IMR-90 (cell line): Measurements from ENCODE around the gene DPP6. TPM values are rescaled to one million over a fixed set of nuclear protein-coding genes. Genes with fewer than 3 reads are reported as not detected.

ENCODE experiments used
- ATAC-seq: fragments of 200-7000 bp; cut with Tn5 transposase; 2 replicates; pipeline ENCODE4 v1.9.1; 2020; ENCODE audit warnings: low read depth, mild to moderate bottlenecking, moderate library complexity
- BruUV-seq: library from RNA; stranded (reverse); fragments of 400-500 nt; replicated peaks from 2 replicates; lab custom pipeline; 2021; lab: Mats Ljungman, UMichigan
- CTCF ChIA-PET: fragments of 300-600 bp; formaldehyde crosslinking; extraction: SDS; loops from one replicate; lab custom pipeline; 2021; ENCODE audit warnings: antibody characterized with exemption; lab: Yijun Ruan, JAX
- POLR2A ChIA-PET: fragments of 300-600 bp; sonication (Branson Sonifier 250); formaldehyde crosslinking; loops from one replicate; lab custom pipeline; 2022; ENCODE audit warnings: antibody characterized with exemption; ENCODE audit not compliant: unreplicated experiment; lab: Charles Lee
- DNase-seq: peaks from one replicate; pipeline ENCODE4 v3.0.0; 2013
- H2AFZ ChIP-seq: replicated peaks from 2 replicates; pipeline ENCODE3; 2013; ENCODE audit warnings: low read length, mild to moderate bottlenecking; ENCODE audit not compliant: poor library complexity
- H2AK5ac ChIP-seq: 2 replicates; pipeline ENCODE4 v1.6.1; 2013; ENCODE audit warnings: low read depth, low read length, inconsistent platforms
- H2AK9ac ChIP-seq: replicated peaks from 2 replicates; pipeline ENCODE3; 2013; ENCODE audit warnings: mild to moderate bottlenecking, low read depth, low read length, moderate library complexity; ENCODE audit not compliant: poor library complexity
- H2BK120ac ChIP-seq: 2 replicates; pipeline ENCODE4 v1.6.1; 2013; ENCODE audit warnings: low read depth, low read length, inconsistent platforms
- H2BK15ac ChIP-seq: 3 replicates; pipeline ENCODE4 v1.6.1; 2013; ENCODE audit warnings: low read depth, low read length, inconsistent platforms
- H2BK20ac ChIP-seq: 2 replicates; pipeline ENCODE4 v1.6.1; 2013; ENCODE audit warnings: low read depth, mild to moderate bottlenecking, inconsistent platforms, low read length, moderate library complexity
- H2BK5ac ChIP-seq: 2 replicates; pipeline ENCODE4 v1.6.1; 2013; ENCODE audit warnings: mild to moderate bottlenecking, low read depth, low read length, inconsistent platforms; ENCODE audit not compliant: poor library complexity, severe bottlenecking
- H3K14ac ChIP-seq: replicated peaks from 2 replicates; pipeline ENCODE4 v1.6.1; 2013; ENCODE audit warnings: low read depth, low read length, inconsistent platforms
- H3K18ac ChIP-seq: 2 replicates; pipeline ENCODE4 v1.6.1; 2013; ENCODE audit warnings: low read depth, low read length, control low read depth
- H3K23ac ChIP-seq: 2 replicates; pipeline ENCODE4 v1.6.1; 2013; ENCODE audit warnings: low read depth, low read length, inconsistent platforms
- H3K27ac ChIP-seq: 2 replicates; pipeline ENCODE4 v1.5.1; 2013; ENCODE audit warnings: mild to moderate bottlenecking, control low read depth, low read length; ENCODE audit not compliant: insufficient read depth
- H3K27me3 ChIP-seq: 2 replicates; pipeline ENCODE4 v1.6.1; 2013; ENCODE audit warnings: low read length; ENCODE audit not compliant: control insufficient read depth, insufficient read depth
- H3K36me3 ChIP-seq: 2 replicates; pipeline ENCODE4 v1.6.1; 2013; ENCODE audit warnings: low read length, mixed read lengths; ENCODE audit not compliant: control insufficient read depth, insufficient read depth
- H3K4ac ChIP-seq: 2 replicates; pipeline ENCODE4 v1.6.1; 2013; ENCODE audit warnings: low read depth, low read length, inconsistent platforms
- H3K4me1 ChIP-seq: 2 replicates; pipeline ENCODE4 v1.6.1; 2013; ENCODE audit warnings: low read length, mixed read lengths; ENCODE audit not compliant: control insufficient read depth, insufficient read depth
- H3K4me2 ChIP-seq: 2 replicates; pipeline ENCODE4 v1.6.1; 2013; ENCODE audit warnings: low read depth, mild to moderate bottlenecking, control low read depth, low read length, moderate library complexity
- H3K4me3 ChIP-seq: 2 replicates; pipeline ENCODE4 v1.5.1; 2013; ENCODE audit warnings: low read depth, mild to moderate bottlenecking, control low read depth, low read length, moderate library complexity; ENCODE audit not compliant: insufficient read depth
- H3K56ac ChIP-seq: 2 replicates; pipeline ENCODE4 v1.6.1; 2013; ENCODE audit warnings: low read length, inconsistent platforms; ENCODE audit not compliant: insufficient read depth; ENCODE audit errors: extremely low read depth
- H3K79me1 ChIP-seq, 2 experiments: 2 replicates each; pipeline ENCODE4 v1.6.1; 2013; ENCODE audit warnings: low read length in 2 of 2, inconsistent platforms in 1 of 2, low read depth in 1 of 2
- H3K9ac ChIP-seq: 2 replicates; pipeline ENCODE4 v1.6.1; 2013; ENCODE audit warnings: low read depth, low read length, control low read depth
- H3K9me1 ChIP-seq: 2 replicates; pipeline ENCODE4 v1.6.1; 2013; ENCODE audit warnings: low read length, inconsistent platforms; ENCODE audit not compliant: insufficient read depth
- H3K9me3 ChIP-seq: 2 replicates; pipeline ENCODE4 v1.6.1; 2013; ENCODE audit warnings: low read length; ENCODE audit not compliant: control insufficient read depth, insufficient read depth
- H4K20me1 ChIP-seq: 2 replicates; pipeline ENCODE4 v1.6.1; 2013; ENCODE audit warnings: low read length, inconsistent platforms; ENCODE audit not compliant: insufficient read depth
- H4K5ac ChIP-seq: 2 replicates; pipeline ENCODE4 v1.6.1; 2013; ENCODE audit warnings: mild to moderate bottlenecking, low read depth, low read length, control low read depth
- H4K8ac ChIP-seq, 2 experiments: 2 replicates each; pipeline ENCODE4 v1.6.1; 2013; ENCODE audit warnings: low read depth in 2 of 2, low read length in 2 of 2, control low read depth in 1 of 2, inconsistent platforms in 1 of 2
- H4K91ac ChIP-seq: 2 replicates; pipeline ENCODE4 v1.6.1; 2013; ENCODE audit warnings: low read depth, low read length, inconsistent platforms; ENCODE audit not compliant: insufficient read depth
- BHLHE40 ChIP-seq: fragments of 150-350 bp; IDR thresholded peaks from 2 replicates; pipeline ENCODE4 v1.6.1; 2016; ENCODE audit warnings: mild to moderate bottlenecking, low read depth, low read length
- CEBPB ChIP-seq: IDR thresholded peaks from 2 replicates; pipeline ENCODE4 v1.6.1; 2012; ENCODE audit warnings: low read depth, low read length, improper control_type of control experiment
- CHD1 ChIP-seq: IDR thresholded peaks from 2 replicates; pipeline ENCODE4 v1.6.1; 2012; ENCODE audit warnings: low read depth, low read length, improper control_type of control experiment
- CTCF ChIP-seq: conservative IDR thresholded peaks from 2 replicates; pipeline ENCODE4 v1.5.1; 2012; ENCODE audit warnings: mild to moderate bottlenecking, low read depth, low read length, improper control_type of control experiment
- ELK1 ChIP-seq: fragments of 150-350 bp; IDR thresholded peaks from 2 replicates; pipeline ENCODE4 v1.6.1; 2016; ENCODE audit warnings: low read depth, mild to moderate bottlenecking, low read length, moderate library complexity, borderline replicate concordance
- FOS ChIP-seq: fragments of 150-350 bp; IDR thresholded peaks from 2 replicates; pipeline ENCODE4 v1.6.1; 2016; ENCODE audit warnings: low read depth, low read length
- MAFK ChIP-seq: IDR thresholded peaks from 2 replicates; pipeline ENCODE4 v1.6.1; 2012; ENCODE audit warnings: low read depth, low read length, improper control_type of control experiment
- MAZ ChIP-seq: IDR thresholded peaks from 2 replicates; pipeline ENCODE4 v1.6.1; 2012; ENCODE audit warnings: low read depth, mild to moderate bottlenecking, low read length, improper control_type of control experiment, moderate library complexity, borderline replicate concordance
- MXI1 ChIP-seq: IDR thresholded peaks from 2 replicates; pipeline ENCODE4 v1.6.1; 2012; ENCODE audit warnings: low read depth, mild to moderate bottlenecking, low read length, moderate library complexity, borderline replicate concordance
- NFE2L2 ChIP-seq: fragments of 150-350 bp; IDR thresholded peaks from 2 replicates; pipeline ENCODE4 v1.6.1; 2016; ENCODE audit warnings: low read depth, mild to moderate bottlenecking, low read length
- POLR2A ChIP-seq: IDR thresholded peaks from 2 replicates; pipeline ENCODE4 v1.6.1; 2012; ENCODE audit warnings: mild to moderate bottlenecking, low read depth, low read length
- RAD21 ChIP-seq: IDR thresholded peaks from 2 replicates; pipeline ENCODE4 v1.6.1; 2012; ENCODE audit warnings: low read length, improper control_type of control experiment
- RCOR1 ChIP-seq: IDR thresholded peaks from 2 replicates; pipeline ENCODE4 v1.6.1; 2012; ENCODE audit warnings: mild to moderate bottlenecking, low read length, improper control_type of control experiment; ENCODE audit not compliant: insufficient replicate concordance
- RFX5 ChIP-seq: IDR thresholded peaks from 2 replicates; pipeline ENCODE4 v1.8.0; 2012; ENCODE audit warnings: low read depth, mild to moderate bottlenecking, low read length, moderate library complexity
- SMC3 ChIP-seq: fragments of 150-350 bp; IDR thresholded peaks from 2 replicates; pipeline ENCODE4 v1.6.1; 2016; ENCODE audit warnings: low read depth, mild to moderate bottlenecking, antibody characterized with exemption, low read length, moderate library complexity
- USF2 ChIP-seq: fragments of 150-350 bp; IDR thresholded peaks from 2 replicates; pipeline ENCODE4 v1.6.1; 2017; ENCODE audit warnings: mild to moderate bottlenecking, antibody characterized with exemption, low read length, low read depth
- WGBS, 2 experiments: methylation state at CpG; one replicate each; pipeline versions ENCODE4 v1.1.5 to v1.1.7; 2013; ENCODE audit warnings: missing lambda C conversion rate in 2 of 2; ENCODE audit not compliant: insufficient read length in 1 of 2; ENCODE audit errors: extremely low coverage in 2 of 2; 5-methylcytosine and 5-hydroxymethylcytosine counted together
- dilution Hi-C: fragments of 300-500 bp; cut with HindIII; formaldehyde crosslinking; loops from one replicate; pipeline ENCODE4 v1.14.3; 2018; ENCODE audit warnings: low sequenced_read_pairs; ENCODE audit not compliant: unreplicated experiment
- in situ Hi-C: fragments of 300-500 bp; cut with MboI; formaldehyde crosslinking; loops from 3 replicates; pipeline ENCODE4 v1.14.3; 2019; ENCODE audit warnings: low sequenced_read_pairs, inconsistent platforms, mixed read lengths
- intact Hi-C: fragments of 100-400 bp; cut with micrococcal nuclease; formaldehyde crosslinking; loops from 2 replicates; pipeline ENCODE4 v1.10.0; 2022
- polyA plus RNA-seq, 3 experiments: library from polyadenylated mRNA; depleted of rRNA; stranded (reverse); fragments of >200 nt; gene quantifications; 2 replicates each; pipeline ENCODE4 v1.2.3, GENCODE V29; 2012; ENCODE audit warnings: low replicate concordance in 1 of 3
- total RNA-seq: library from RNA; depleted of rRNA; stranded (reverse); fragments of >200 nt; gene quantifications from 2 replicates; pipeline ENCODE4 v1.2.3, GENCODE V29; 2012

Gene DPP6
- total and polyA plus RNA-seq, 2 of the 4 experiments (the other 2 are of a cell fraction), result not detected

- no peak overlapping the region for H3K14ac ChIP-seq
- ChIA-PET CTCF (no interaction called here), POLR2A (no interaction called here)
- no peaks in the 10 kb centered on the region for H3K9me1 ChIP-seq
- H3K27me3 ChIP-seq, result no peaks in the 10 kb centered on the region
- no peak overlapping the region for H3K23ac ChIP-seq
- no peak overlapping the region for H3K18ac ChIP-seq
- no peak overlapping the region for H2AK5ac ChIP-seq
- dilution Hi-C loops, result no loop called here
- ATAC-seq (no peak), DNase-seq (no peak)
- in situ Hi-C loops, result no loop called here
- 74% methylated on average over 7 of the region's 10 CpGs; no CpG with 5 or more reads in 1 of the 2 experiments for WGBS, 2 experiments
- no peak overlapping the region for H3K4ac ChIP-seq
- peak overlapping the region; percentile 18 for H2AFZ ChIP-seq
- H3K4me2 ChIP-seq, result no peak overlapping the region
- no peak overlapping the region for H2BK15ac ChIP-seq
- no peak overlapping the region for H3K9ac ChIP-seq
- H3K9me3 ChIP-seq, result peaks cover 53% of the 10 kb centered on the region
- H4K91ac ChIP-seq, result no peak overlapping the region
- no peaks in the 10 kb centered on the region for H3K36me3 ChIP-seq
- H2AK9ac ChIP-seq, result no peak overlapping the region
- no peaks in the 10 kb centered on the region for H3K4me1 ChIP-seq
- no TSS peak for BruUV-seq
- no peak overlapping the region for H2BK120ac ChIP-seq
- H3K27ac ChIP-seq, result no peak overlapping the region
- no peak overlapping the region for H4K8ac ChIP-seq
- H3K4me3 ChIP-seq, result no peak overlapping the region
- H2BK5ac ChIP-seq, result no peak overlapping the region
- H2BK20ac ChIP-seq, result no peak overlapping the region
- TF ChIP-seq CHD1 (no peak), USF2 (no peak), CEBPB (no peak), MXI1 (no peak), FOS (no peak), MAFK (no peak), SMC3 (no peak), NFE2L2 (no peak), POLR2A (no peak), RAD21 (no peak), ELK1 (no peak), CTCF (no peak), BHLHE40 (no peak), RCOR1 (no peak), RFX5 (no peak), MAZ (no peak)
- intact Hi-C loops, result no loop called here
- H4K20me1 ChIP-seq, result no peaks in the 10 kb centered on the region
- no peaks in the 10 kb centered on the region for H3K79me1 ChIP-seq
- H4K5ac ChIP-seq, result no peak overlapping the region
- H3K56ac ChIP-seq, result no peak overlapping the region
Observed at GRCh38 chr7:154873500-154874121, 821.4 kb downstream of the DPP6 start.
